H1 (cell line): ENCODE results near the gene MAN1C1. TPM values are rescaled to one million over a fixed set of nuclear protein-coding genes. Genes with fewer than 3 reads are reported as not detected.

Source experiments
- polyA plus RNA-seq, 7 experiments: library from polyadenylated mRNA; depleted of rRNA in 3 of 7; stranded (reverse) in 5 of 7; unstranded in 2 of 7; fragments of >200 nt in 5 of 7; fragments of 200-250 nt in 2 of 7; gene quantifications; 1 replicate in 5 of 7; 2 replicates in 1 of 7; 4 replicates in 1 of 7; pipeline versions ENCODE4 v1.2.1 to v1.2.3, GENCODE V29; 2011 to 2013; ENCODE audit warnings: missing spikeins in 2 of 7, mixed read lengths in 2 of 7
- total RNA-seq: library from RNA; stranded (reverse); fragmentation: NEBNext Ultra II Directional; extraction: Animal tissue kit (Norgen Biotek cat#: 25700); gene quantifications from 2 replicates; pipeline ENCODE4 v1.2.1, GENCODE V29; 2021
- TF ChIP-seq, protein P1 (sequence below): fragments of 300-600 bp; sonication (generic); IDR thresholded peaks from 2 replicates; pipeline ENCODE4 v1.7.1; 2012; ENCODE audit warnings: low read length, moderate library complexity, mild to moderate bottlenecking, inconsistent platforms; ENCODE audit not compliant: insufficient replicate concordance

MAN1C1 gene
- total and polyA plus RNA-seq, 2 of the 8 experiments (the other 6 are each of a cell fraction or from before 2014, with no cell fraction given), result 7.8 to 15.2 TPM

DNA sequence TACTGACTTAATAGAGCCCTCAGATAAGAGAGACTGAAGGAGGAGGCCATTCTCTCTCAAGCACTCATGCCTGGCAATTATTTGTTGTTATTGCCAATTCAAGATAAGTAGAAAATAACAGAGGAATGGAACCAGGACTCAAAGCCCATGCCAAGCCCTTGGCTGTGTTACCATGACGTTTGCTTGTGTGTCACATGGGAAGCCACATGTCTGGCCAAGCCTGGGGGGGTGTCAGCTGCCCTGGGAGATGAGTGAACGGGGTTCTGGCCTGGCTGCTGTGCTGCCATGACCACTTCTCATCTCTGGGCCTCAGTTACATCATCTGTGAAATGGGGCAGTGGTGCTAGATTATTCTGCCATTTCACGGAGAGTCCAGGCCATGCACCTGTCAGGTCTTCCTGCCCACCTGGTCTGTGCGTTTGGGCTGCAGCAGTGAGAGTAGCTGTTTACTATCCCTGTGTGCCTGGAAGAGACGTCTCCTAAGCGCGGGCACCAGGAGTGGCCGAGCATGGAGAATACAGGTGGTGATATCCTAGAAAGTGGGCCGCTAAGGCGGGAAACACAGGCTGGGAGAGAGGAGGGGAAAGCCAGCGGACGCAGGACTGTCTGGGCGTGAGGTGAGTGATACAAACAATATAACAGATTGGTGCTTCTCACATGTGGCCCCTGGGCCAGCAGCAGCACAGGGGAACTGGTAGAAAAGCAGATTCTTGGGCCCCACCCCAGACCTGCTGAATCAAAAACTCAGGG is 67.8 kb downstream of the MAN1C1 start (continued):
- TF ChIP-seq, protein P1, sequence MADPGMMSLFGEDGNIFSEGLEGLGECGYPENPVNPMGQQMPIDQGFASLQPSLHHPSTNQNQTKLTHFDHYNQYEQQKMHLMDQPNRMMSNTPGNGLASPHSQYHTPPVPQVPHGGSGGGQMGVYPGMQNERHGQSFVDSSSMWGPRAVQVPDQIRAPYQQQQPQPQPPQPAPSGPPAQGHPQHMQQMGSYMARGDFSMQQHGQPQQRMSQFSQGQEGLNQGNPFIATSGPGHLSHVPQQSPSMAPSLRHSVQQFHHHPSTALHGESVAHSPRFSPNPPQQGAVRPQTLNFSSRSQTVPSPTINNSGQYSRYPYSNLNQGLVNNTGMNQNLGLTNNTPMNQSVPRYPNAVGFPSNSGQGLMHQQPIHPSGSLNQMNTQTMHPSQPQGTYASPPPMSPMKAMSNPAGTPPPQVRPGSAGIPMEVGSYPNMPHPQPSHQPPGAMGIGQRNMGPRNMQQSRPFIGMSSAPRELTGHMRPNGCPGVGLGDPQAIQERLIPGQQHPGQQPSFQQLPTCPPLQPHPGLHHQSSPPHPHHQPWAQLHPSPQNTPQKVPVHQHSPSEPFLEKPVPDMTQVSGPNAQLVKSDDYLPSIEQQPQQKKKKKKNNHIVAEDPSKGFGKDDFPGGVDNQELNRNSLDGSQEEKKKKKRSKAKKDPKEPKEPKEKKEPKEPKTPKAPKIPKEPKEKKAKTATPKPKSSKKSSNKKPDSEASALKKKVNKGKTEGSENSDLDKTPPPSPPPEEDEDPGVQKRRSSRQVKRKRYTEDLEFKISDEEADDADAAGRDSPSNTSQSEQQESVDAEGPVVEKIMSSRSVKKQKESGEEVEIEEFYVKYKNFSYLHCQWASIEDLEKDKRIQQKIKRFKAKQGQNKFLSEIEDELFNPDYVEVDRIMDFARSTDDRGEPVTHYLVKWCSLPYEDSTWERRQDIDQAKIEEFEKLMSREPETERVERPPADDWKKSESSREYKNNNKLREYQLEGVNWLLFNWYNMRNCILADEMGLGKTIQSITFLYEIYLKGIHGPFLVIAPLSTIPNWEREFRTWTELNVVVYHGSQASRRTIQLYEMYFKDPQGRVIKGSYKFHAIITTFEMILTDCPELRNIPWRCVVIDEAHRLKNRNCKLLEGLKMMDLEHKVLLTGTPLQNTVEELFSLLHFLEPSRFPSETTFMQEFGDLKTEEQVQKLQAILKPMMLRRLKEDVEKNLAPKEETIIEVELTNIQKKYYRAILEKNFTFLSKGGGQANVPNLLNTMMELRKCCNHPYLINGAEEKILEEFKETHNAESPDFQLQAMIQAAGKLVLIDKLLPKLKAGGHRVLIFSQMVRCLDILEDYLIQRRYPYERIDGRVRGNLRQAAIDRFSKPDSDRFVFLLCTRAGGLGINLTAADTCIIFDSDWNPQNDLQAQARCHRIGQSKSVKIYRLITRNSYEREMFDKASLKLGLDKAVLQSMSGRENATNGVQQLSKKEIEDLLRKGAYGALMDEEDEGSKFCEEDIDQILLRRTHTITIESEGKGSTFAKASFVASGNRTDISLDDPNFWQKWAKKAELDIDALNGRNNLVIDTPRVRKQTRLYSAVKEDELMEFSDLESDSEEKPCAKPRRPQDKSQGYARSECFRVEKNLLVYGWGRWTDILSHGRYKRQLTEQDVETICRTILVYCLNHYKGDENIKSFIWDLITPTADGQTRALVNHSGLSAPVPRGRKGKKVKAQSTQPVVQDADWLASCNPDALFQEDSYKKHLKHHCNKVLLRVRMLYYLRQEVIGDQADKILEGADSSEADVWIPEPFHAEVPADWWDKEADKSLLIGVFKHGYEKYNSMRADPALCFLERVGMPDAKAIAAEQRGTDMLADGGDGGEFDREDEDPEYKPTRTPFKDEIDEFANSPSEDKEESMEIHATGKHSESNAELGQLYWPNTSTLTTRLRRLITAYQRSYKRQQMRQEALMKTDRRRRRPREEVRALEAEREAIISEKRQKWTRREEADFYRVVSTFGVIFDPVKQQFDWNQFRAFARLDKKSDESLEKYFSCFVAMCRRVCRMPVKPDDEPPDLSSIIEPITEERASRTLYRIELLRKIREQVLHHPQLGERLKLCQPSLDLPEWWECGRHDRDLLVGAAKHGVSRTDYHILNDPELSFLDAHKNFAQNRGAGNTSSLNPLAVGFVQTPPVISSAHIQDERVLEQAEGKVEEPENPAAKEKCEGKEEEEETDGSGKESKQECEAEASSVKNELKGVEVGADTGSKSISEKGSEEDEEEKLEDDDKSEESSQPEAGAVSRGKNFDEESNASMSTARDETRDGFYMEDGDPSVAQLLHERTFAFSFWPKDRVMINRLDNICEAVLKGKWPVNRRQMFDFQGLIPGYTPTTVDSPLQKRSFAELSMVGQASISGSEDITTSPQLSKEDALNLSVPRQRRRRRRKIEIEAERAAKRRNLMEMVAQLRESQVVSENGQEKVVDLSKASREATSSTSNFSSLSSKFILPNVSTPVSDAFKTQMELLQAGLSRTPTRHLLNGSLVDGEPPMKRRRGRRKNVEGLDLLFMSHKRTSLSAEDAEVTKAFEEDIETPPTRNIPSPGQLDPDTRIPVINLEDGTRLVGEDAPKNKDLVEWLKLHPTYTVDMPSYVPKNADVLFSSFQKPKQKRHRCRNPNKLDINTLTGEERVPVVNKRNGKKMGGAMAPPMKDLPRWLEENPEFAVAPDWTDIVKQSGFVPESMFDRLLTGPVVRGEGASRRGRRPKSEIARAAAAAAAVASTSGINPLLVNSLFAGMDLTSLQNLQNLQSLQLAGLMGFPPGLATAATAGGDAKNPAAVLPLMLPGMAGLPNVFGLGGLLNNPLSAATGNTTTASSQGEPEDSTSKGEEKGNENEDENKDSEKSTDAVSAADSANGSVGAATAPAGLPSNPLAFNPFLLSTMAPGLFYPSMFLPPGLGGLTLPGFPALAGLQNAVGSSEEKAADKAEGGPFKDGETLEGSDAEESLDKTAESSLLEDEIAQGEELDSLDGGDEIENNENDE, result no peak
